Myocyte (in vitro differentiated cells): ENCODE measurements around the gene PSMC3IP. TPM values are rescaled to one million over a fixed set of nuclear protein-coding genes. Genes with fewer than 3 reads are reported as not detected.

Experiments used
- total RNA-seq: library from RNA; depleted of rRNA; stranded (reverse); fragments of >200 nt; gene quantifications from 2 replicates; pipeline ENCODE4 v1.2.3, GENCODE V29; 2014

PSMC3IP gene
- total RNA-seq, 1 donor from 2014 or later = 1.2 TPM

Other genes starting within 250 kb of the PSMC3IP start
- 106 and 159 TPM in 2 replicates for gene STAT3, start 189.3 kb downstream of the PSMC3IP start, total RNA-seq
- 346 and 373 TPM in 2 replicates for gene CAVIN1, start 154.5 kb downstream of the PSMC3IP start, total RNA-seq
- 72.8 and 102 TPM in 2 replicates for gene ATP6V0A1, start 118.9 kb downstream of the PSMC3IP start, total RNA-seq
- 94.1 and 98.8 TPM in 2 replicates for gene NAGLU, start 41.5 kb downstream of the PSMC3IP start, total RNA-seq
- gene HSD17B1, start 24.8 kb downstream of the PSMC3IP start, total RNA-seq = 0.56 and 0.88 TPM in 2 replicates
- gene COASY, start 15.6 kb downstream of the PSMC3IP start, total RNA-seq = 23.7 and 24.4 TPM in 2 replicates
- 41.1 and 47.1 TPM in 2 replicates for gene MLX, start 10.6 kb downstream of the PSMC3IP start, total RNA-seq
- 44.5 and 60.6 TPM in 2 replicates for gene RETREG3, start 31.6 kb upstream of the PSMC3IP start, total RNA-seq
- gene TUBG1, start 32.0 kb upstream of the PSMC3IP start, total RNA-seq = 79.8 and 91.1 TPM in 2 replicates
- gene TUBG2, start 81.6 kb upstream of the PSMC3IP start, total RNA-seq = 16.7 and 21.3 TPM in 2 replicates
- 49.1 and 58.6 TPM in 2 replicates for gene PLEKHH3, start 99.3 kb upstream of the PSMC3IP start, total RNA-seq
- 0.53 TPM in 1 of 2 replicates, not detected in the other for gene CCR10, start 104.1 kb upstream of the PSMC3IP start, total RNA-seq
- 2.6 and 3.4 TPM in 2 replicates for gene CNTNAP1, start 104.8 kb upstream of the PSMC3IP start, total RNA-seq
- gene EZH1, start 167.3 kb upstream of the PSMC3IP start, total RNA-seq = 24.6 and 28.6 TPM in 2 replicates
- gene RAMP2, start 183.5 kb upstream of the PSMC3IP start, total RNA-seq = 0.26 TPM in 1 of 2 replicates, not detected in the other
- gene VPS25, start 195.7 kb upstream of the PSMC3IP start, total RNA-seq = 60.8 and 63.7 TPM in 2 replicates
- 0.16 TPM in 1 of 2 replicates, not detected in the other for gene WNK4, start 202.9 kb upstream of the PSMC3IP start, total RNA-seq
- 53.4 and 72.8 TPM in 2 replicates for gene COA3, start 221.0 kb upstream of the PSMC3IP start, total RNA-seq
- not detected in 2 replicates for gene CNTD1, start 221.1 kb upstream of the PSMC3IP start, total RNA-seq
- 73.5 and 124 TPM in 2 replicates for gene BECN1, start 246.6 kb upstream of the PSMC3IP start, total RNA-seq